Peyer's patch (tissue), 4 donors: Measurements from ENCODE around the gene COL9A3.

ENCODE experiments used
- CTCF ChIP-seq, 6 experiments: fragments of 450-650 bp in 4 of 6; fragments of 200-600 bp in 2 of 6; sonication (generic) in 1 of 6; IDR thresholded peaks; one replicate each; pipeline ENCODE4 v1.5.1; 2017 to 2019; ENCODE audit warnings: antibody characterized with exemption in 6 of 6, mild to moderate bottlenecking in 3 of 6, moderate library complexity in 1 of 6
- POLR2A ChIP-seq, 2 donors: fragments of 450-650 bp; IDR thresholded peaks; one replicate each; pipeline ENCODE4 v1.5.1; 2017; ENCODE audit warnings: antibody characterized with exemption in 2 of 2, mild to moderate bottlenecking in 2 of 2, moderate library complexity in 2 of 2

GRCh38 chr20:62773845-62774714 lies 42.8 kb upstream of the COL9A3 start:
- TF ChIP-seq CTCF (IDR thresholded peaks at IDR 0.05) (no peak), POLR2A (IDR thresholded peaks at IDR 0.05) (no peak)
